GM18909 (cell line): Measurements from ENCODE around the gene MYO1B.
"Not testable (repeated sequence)": the region's sequence is repeated elsewhere in the genome, so short reads cannot be mapped to it uniquely, and the experiment has no call there.

ENCODE experiments used
- ATAC-seq: cut with Tn5 transposase; IDR thresholded peaks from one replicate; pipeline ENCODE4 v1.9.1; 2021; ENCODE audit warnings: mild to moderate bottlenecking; ENCODE audit not compliant: unreplicated experiment, poor library complexity

MYO1B gene

GRCh38 chr2:191432121-191432520, 186.9 kb downstream of the MYO1B start:
- no peak for ATAC-seq

- ATAC-seq: no peak
Measured at GRCh38 chr2:191434072-191434471, 188.9 kb downstream of the MYO1B start.

- ATAC-seq: no peak
Measured at GRCh38 chr2:191435141-191435540, 189.9 kb downstream of the MYO1B start.

- ATAC-seq: no peak
Measured at GRCh38 chr2:191436368-191437055, 191.3 kb downstream of the MYO1B start.

- ATAC-seq: no peak
Measured at GRCh38 chr2:191439481-191439880, 194.3 kb downstream of the MYO1B start.

- no peak for ATAC-seq
Measured at GRCh38 chr2:191441496-191442214, 196.5 kb downstream of the MYO1B start.

DNA sequence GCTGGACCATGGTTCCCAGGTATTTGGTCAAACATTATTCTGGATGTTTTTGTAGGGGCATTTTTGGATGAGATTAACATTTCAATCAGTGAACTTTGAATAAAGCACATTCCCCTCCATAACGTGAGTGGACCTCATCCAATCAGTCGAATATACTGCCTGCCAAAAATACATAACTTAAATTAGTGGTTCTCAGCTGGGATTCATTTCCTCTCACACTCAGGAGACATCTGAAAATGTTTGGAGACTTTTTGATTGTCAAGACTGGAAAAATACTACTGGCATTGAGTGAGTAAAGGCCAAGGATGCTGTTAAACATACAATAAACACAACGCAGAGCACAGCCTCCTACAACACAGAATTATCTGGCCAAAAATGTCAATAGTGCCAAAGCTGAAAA, 198.2 kb downstream of the MYO1B start:
- ATAC-seq: no peak

DNA sequence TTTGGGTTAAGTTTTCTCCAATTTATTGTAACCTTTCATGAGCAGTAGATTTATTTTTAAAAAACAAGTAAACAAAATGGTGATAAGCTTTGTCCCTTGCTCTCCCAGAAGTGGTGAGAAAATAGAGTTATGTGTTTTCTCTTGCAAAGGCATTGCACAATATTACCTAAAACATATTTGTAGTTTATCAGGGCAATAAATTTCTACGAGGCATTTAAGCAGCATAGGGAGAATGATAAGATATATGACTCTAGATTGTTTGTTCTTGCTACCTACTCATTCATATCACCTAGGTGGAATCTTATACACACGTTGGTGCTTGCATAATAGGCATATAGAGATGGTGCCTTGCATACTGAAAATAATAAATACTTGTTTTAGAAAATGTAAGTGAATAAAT, 201.7 kb downstream of the MYO1B start:
- ATAC-seq: no peak

DNA sequence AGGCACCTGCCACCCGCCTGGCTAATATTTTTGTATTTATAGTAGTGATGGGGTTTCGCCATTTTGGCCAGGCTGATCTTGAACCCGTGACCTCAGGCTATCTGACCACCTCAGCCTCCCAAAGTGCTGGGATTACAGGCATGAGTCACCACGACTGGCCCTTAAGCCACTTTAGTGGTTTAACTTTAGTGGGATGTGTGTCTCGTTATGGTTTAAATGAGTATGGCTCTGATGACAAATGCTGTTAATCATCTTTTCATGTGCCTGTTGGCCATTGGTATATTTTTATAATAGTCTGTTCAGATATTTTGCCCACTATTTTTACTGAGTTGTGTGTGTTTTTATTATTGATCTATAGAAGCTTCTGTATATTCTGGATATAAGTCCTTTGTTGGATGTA, 205.9 kb downstream of the MYO1B start:
- ATAC-seq: no peak

DNA sequence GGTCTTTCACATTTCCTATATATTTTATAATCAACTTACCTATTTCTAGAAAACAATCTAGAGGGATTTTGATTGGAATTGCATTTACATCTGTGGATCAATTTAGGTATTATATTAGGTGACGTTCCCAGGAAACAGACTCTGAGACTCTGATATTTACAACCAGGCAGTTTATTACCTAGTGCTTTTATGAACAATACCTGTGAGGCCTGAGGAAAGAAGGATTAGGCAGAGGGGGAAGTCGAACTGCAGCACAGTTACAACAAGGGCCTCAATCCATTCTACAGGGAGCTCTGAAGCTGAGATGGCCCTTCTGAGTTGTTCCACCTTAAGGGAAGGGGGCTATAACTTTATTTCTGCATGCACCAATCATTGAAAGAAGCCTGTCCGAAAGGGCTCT, 206.9 kb downstream of the MYO1B start:
- ATAC-seq: no peak

- no peak for ATAC-seq
Measured at GRCh38 chr2:191453761-191454160, 208.6 kb downstream of the MYO1B start.

DNA sequence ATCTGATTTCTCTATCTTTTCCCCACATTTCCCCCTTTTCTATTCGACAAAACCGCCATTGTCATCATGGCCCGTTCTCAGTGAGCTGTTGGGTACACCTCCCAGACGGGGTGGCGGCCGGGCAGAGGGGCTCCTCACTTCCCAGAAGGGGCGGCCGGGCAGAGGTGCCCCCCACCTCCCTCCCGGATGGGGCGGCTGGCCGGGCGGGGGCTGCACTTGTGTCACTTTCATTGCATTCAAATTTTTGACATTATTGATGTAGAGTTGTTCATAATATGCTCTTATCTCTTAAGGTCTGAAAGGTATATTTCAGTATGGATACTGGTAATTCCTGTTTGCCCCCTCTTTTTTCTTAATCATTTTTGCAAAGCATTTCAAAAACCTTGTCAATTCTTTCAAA, 211.3 kb downstream of the MYO1B start:
- ATAC-seq: not testable (repeated sequence)

- ATAC-seq: no peak
Measured at GRCh38 chr2:191459158-191459557, 214.0 kb downstream of the MYO1B start.

- no peak for ATAC-seq
Measured at GRCh38 chr2:191462370-191462769, 217.2 kb downstream of the MYO1B start.

DNA sequence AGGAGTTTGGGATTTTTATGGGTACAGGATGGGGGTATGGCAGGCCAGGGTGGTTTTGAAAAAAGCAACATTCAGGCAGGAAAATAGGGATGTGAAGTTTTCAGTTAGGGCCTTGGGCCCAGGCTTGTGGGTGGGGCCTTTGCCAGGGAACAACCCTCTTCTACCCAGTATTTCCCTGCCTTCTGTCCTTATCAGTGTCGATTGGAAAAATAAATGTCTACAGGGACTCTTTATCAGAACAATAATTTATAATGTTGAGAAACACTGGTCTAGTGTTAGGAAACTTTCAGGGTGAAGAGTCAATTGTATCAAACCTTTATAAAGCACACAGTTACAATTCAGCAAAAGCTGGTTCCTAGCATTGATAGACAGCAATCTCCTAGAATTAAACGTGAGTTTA, 218.6 kb downstream of the MYO1B start:
- ATAC-seq: no peak

DNA sequence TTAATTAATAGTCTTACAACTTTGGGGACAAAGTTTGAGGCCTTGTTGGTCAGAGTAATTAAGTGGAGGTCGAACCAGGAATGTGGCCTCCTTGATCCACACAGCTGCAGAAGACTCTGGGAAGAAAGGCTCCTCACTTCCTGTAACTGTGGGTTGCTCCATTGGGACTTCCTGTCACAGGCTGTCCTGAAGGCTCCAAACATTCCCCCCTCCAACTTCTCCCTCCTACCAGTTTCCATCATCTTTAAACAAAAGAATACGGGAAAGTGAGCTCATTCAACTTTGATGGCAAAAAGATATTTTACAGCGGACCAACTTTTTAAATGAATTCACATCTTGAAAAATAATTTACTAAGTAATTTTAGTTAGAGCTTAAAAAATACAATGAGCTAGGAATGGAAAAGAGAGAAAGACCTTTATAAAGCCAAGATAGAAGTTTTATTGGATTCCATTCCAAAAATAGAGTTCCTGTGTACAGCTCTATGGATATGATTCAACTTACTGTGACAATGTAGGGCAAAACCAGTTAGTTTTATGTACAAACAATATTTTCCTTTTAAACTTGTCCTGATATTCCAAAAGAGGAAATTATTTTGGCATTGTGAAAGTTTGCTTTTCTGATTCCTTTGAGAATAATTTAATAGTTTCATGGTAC, 220.7 kb downstream of the MYO1B start:
- ATAC-seq: no peak

DNA sequence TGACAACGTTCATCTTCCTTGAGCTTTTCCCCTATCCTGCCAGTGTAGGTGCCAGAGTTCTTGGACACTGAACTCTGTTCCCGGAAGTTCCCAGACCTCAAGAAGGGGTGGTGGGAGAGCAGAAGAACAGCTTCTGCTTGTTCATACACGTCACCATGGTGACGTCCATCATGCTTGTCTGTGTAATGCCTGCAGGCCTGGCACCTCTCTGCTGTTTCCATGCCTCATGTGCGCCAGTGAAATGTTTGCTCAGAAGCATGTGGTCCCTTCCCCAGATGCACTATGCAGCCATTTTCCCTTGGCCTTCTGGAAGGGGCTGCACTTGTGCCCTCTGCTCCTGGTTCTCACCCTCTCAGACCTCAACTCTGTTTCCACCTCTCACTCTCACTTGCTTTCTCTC, 221.9 kb downstream of the MYO1B start:
- ATAC-seq: no peak

DNA sequence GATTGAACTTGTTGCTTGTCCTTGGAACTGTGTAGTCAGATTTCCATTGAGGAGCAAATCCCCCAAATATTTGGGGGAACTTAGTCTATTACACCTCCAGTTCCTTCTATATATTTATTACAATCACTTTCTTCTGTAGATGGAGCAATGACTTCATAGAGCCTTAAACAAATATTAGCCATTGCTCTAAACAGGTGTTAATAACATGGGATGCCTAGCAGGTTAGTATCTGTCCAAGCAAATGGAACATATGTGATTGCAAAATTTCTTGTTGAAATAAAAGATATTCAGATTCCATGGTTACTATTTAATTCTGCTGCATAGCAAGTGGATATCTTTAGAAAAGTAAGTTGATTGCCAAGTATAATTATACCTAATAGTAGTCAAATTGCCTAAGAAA, 225.1 kb downstream of the MYO1B start:
- ATAC-seq: no peak

GRCh38 chr2:191474464-191474863, 229.3 kb downstream of the MYO1B start:
- no peak for ATAC-seq
